ENCODE measurements around the gene SSTR4.

The SSTR4 gene

GRCh38 chr20:23068283-23068682 is 33.2 kb downstream of the SSTR4 start:
- no peak for DNase-seq

DNA sequence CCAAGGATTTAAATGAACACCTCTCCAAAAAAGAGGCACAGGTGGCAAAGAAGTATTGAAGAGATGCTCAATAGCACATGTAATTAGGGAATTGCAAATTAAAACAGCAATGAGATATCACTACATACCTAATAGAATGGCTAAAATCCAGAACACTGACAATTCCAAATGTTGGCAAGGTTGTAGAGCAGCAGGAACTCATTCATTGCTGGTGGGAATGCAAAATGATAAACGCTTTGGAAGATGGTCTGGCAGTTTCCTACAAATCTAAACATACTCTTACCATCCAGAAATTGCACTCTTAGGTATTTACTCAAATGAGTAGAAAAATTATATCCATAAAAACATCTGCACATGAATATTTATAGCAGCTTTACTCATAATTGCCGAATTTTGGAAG is 34.0 kb downstream of the SSTR4 start:
- DNase-seq: no peak

- DNase-seq: no peak
These were observed 36.3 kb downstream of the SSTR4 start for GRCh38 chr20:23071398-23071797.

DNA sequence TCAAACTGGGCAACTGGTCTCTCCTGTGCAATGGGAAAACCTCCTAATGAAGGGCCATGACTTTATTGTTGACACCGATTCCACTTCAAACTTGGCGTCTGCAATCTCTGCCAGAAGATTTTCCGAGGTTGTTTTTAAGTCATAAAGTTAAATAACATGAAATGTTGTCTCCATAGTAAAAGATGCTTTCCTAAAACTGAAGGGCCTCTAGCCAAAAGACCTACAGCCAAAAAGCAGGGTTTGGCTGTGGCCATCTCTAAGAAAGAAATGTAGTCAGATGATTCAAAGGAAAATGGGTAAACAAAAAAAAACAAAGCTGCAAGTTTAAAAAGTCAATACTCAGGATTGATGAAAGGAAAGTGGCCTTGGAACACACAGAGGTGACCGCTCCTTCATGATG is 36.9 kb downstream of the SSTR4 start:
- DNase-seq: no peak

DNA sequence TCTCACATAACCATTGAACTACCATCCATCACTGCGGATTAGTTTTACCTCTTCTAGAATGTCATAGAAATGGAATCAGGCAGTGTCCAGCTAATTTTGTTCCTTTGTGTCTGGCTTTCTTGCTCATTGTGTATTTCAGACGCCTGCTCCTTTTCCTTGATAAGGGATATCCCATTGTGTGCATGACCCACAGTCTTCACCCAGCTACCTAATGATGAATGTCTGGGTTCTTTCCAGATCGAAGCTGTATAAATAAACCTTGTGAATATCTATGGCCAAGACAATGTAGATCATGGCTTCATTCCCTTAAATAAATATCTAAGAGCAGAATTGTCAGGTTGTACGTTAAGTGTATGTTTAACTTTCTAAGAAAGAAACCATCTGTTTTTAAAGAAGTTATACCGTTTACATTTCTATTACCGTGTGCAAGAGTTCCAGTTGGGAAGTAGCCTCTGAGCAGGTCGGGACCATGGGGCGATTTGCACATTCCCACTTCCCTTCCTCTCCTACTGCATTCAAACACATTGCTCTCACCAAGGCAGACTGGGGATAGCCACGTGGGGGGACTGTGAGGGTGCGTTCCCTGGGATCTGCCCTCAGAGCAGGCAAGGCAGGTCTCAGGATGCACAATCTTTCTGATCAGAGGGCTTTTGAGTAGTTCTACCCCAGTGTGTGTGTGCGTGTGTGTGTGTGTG is 37.9 kb downstream of the SSTR4 start:
- no peak for DNase-seq

DNA sequence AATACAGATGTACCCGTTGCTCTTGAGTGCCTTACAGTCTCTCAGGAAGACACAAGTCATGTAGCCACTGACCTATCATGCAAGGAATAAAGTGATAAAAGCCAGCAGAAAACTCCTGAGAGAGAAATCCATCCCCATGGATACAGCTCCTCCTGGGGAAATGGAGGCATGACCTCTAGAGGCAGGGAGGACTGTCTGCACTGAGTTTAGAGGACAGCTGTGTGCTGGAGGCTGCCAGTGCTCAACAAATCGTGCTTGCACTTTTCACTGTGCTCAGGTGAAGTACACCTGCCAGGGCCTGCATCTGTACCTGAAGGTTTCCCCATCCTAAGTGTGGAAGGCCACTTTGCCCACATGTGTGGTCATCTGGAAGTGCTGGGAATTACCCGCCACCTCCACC is 38.9 kb downstream of the SSTR4 start:
- DNase-seq: no peak

DNA sequence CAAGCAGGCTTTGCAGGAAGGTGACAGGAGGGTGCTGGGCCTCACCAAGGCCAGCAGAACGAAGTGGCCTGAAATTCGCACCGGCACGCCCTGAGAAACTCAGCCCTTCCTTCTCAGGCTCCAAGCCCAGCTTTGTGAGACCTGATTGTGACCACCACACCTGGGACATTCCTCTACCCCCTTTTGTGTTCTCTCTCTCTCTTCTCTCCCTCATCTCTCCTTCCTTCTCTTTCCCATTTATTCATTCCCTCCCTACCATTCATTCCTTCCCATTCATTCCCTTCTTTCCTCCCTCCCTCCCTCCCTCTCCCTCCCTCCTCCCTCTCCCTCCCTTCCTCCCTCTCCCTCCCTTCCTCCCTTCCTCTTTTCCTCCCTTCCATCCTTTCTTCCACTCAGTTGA is 42.2 kb downstream of the SSTR4 start:
- no peak for DNase-seq

- no peak for DNase-seq
These were observed 43.4 kb downstream of the SSTR4 start for GRCh38 chr20:23078351-23079015.

DNA sequence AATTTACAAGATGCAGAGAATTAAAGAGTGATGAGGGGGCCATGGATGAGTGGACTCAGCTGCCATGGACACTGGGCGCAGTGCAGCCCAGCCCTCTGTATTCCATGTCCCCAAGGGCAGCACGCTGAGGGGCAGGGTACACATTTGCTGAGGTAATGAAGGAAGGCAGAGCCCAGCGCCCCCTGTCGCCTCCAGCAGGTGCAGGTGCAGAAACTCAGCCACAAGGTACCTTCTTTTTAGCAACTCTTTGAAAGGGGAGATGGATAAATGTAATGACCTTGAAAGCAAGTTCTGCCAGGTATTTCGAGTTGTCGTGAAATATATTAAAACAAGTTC is 43.9 kb downstream of the SSTR4 start:
- no peak for DNase-seq

- no peak for DNase-seq
These were observed 44.8 kb downstream of the SSTR4 start for GRCh38 chr20:23079926-23080325.

- DNase-seq: no peak
These were observed 45.4 kb downstream of the SSTR4 start for GRCh38 chr20:23080521-23080920.

DNA sequence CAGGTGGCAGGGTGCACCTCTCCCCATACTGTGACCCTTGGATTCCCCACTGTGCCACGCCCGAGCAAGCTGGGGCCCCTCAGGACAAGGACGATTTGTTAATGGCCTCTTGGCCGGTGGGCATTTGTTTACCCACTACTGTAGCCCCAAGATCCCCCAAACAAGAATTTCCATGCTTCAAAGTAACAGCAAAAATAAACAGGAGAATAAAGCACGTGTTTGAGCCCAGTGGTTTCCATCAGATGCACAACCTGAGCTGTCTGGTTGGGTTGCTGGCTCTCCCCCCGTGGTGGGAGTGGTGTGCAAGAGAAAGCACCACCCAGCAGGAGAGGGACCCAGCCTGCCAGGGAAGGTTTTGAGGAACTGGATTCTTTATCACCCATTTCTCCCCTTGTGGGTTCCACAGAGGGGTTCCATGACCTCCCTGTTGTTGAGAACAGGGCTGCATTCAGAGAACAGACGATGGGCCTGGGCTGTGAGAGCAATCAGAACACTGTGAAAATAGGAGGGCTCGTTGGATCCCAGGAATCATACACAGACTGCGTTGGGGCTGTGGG is 46.2 kb downstream of the SSTR4 start:
- DNase-seq: no peak

DNA sequence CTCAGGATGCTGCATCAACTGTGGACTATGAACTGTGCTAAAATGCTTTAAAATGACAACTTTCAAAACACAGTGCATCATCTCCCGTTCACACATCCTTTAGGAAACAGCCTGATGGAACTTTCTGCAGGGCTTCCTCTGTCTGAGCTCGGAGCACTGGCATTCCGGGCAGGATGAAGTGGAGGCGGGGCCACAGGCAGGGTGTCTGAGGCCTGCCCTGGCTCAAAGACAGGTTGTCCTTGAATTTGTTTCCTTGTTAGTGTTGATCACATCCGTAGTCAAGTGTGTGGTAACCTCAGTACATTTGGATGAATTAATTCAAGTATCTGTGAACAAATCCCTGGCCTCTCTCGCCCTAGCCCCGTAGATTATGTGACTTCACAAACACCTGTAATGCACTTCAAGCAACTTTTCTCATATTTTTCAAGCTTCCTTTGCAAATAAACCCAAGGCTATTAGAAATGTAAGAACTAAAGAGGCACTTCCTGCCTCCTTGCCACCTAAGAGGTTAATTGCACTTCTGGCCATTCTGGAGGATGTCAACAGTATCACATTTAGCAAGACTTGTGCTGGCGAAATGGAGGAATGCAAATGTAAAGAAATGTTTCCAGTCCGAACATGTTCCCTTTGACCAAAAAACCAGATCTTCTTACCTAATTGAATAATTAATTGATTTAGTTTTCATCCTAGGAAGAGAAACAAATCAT is 47.9 kb downstream of the SSTR4 start:
- DNase-seq: no peak

DNA sequence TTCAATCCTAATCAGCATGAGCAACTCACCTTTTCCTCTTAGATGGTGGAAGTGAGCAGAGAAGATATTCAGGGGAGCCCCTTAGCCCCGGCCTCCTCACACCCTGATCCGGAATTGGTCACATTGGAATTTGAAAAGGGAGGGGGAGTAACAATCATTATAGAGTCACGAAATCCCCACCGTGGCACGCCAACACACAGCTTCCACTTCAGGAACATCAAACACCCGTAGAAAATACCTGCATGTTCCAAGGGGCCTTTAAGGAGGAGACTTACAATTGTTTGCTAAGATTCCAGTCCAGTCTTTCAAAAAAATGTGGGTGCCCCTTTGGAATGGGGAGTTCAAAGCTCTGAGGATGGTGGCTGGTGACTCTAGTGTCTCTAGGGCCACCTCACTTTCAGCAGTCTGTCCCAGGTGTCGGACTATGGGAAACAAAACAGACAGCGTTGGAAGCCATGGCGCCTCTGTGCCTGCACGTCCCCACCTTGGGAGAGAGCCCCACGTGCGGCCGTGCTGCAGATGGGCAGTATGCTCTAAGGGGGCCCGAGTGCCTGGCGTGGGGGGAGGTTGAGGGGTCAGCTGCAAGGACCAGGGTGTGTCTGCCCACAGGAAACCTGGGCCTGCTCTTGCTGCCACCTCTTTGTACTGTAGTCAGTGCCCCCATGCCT is 48.6 kb downstream of the SSTR4 start:
- DNase-seq: no peak

DNA sequence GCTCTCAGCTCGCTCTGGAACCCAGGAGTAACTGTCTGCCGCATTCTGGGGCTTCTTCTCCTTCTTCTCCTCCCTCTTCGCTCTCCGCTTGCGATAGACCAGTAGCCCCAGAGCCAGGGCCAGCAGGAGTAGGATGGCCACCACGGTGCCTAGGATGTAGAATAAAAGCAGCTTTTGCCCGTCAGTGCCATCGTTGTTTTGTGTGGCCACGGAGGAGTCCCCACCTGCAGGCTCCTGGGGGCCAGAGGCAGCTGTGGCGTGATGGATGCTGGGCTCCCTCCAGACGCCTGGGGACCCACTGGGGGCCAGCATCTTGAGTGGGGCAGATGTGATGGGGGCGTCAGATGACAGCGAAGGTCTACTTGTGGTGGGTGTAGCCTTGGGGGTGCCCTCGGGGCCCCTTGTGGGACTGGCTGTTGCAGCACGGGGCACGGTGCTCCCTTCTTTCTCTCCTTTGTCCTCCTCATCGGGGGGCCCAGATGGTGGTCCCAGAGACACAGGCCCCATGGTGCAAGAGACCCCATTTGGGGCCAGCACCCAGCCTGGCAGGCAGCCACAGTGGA is 49.3 kb downstream of the SSTR4 start:
- no peak for DNase-seq

DNA sequence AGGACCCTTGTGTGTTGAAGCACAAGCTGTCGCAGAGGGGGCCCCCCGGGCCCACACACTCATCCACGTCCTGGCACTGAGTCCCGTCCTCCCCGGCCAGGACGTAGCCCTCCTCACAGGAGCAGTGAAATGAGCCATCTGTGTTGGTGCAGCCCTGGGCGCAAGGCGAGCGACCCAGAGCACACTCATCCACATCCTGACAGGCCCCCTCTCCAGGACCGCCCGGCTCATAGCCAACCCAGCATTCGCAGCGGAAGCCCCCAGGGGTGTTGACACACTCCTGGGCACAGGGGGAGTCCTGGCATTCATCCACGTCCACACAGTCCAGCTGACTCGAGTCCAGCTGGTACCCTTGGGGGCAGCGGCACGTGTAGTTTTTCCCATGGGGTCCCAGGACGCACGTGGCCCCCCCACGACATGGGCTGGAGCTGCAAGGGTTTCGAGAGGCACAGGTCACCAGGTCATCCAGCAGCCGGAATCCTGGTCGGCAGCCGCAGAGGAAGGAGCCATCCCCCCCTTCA is 49.8 kb downstream of the SSTR4 start:
- DNase-seq: no peak

DNA sequence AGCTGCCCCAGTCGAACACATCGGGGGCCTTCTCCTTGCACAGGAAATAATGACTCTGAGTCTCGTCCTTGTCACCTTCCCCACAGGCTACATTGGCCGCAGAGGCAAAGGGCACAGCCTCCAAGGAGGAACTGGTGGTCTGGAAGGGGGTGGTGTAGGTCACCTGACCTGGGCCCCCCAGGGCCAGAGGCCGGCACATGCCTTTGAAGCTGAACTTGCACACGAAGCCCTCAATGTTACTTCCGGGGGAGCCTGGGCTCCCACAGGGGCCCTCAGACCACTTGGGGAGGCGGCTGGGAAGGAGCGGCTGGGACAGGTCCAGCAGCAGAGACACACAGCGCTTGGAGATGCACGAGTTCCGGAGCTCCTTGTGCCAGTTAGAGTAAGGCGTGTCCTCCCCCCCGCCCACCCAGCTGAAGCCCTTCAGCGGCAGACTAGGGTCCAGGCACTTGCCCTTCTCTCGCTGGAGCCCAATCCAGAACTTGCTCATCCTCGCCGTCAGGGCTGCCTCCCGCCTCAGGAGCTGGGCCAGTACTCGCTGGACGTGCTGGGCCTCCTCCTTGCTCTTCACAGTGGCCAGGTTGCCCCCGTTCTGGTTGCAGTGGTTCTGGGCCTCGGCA is 50.4 kb downstream of the SSTR4 start:
- no peak for DNase-seq

DNA sequence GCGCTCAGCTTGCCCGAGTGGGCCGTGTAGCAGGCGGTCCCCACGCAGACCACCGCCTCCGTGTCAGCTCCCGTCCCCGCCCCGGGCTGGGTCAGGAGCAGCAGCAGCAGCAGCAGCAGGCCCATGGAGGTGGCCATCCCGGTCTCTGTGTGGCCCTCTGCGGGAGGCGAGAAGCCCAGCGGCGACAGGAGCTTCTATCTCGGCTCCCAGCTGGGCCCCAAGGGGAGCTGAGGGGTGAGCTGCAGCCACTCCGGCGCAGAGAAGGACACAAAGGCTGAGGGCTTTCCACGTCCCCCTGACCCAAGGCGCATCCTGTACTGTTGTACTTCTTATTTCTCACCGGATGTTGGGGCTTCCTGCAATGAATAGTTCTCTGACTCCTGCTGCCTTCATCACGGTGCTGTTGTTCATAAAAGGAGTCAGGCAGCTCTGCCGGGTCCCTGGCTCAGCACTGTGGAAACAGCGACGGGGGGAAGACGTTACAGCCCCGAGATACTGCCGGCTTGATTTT is 51.0 kb downstream of the SSTR4 start, which contains the start of gene CD93:
TSS of gene CD93 (minus strand) at position 269 of the 511 bp plus-strand sequence. CDS start at position 137, 132 bp downstream.
- DNase-seq: no peak

DNA sequence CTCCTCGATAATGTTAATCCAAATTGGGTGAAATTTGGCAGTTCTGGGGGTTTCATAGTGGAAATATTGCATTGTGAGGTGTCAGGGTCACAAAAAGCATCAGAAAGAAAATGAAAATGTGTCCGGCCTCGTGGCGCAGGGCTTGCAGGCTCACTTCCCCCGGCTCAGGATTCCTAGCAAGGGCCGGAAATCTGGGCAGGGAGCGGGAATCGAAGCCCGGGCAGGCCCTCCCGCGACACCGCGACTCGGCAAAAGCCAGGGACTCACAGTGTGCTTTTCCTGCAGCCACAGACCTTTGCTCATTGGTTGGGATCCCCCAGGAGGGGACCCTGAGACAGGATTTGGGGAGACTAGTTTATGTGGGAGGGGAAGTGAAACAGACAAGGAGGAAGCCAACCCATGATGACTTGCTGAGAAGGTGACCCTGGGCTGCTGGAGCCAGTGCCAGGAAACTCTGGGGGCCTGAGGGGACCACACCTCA is 51.9 kb downstream of the SSTR4 start:
- no peak for DNase-seq

DNA sequence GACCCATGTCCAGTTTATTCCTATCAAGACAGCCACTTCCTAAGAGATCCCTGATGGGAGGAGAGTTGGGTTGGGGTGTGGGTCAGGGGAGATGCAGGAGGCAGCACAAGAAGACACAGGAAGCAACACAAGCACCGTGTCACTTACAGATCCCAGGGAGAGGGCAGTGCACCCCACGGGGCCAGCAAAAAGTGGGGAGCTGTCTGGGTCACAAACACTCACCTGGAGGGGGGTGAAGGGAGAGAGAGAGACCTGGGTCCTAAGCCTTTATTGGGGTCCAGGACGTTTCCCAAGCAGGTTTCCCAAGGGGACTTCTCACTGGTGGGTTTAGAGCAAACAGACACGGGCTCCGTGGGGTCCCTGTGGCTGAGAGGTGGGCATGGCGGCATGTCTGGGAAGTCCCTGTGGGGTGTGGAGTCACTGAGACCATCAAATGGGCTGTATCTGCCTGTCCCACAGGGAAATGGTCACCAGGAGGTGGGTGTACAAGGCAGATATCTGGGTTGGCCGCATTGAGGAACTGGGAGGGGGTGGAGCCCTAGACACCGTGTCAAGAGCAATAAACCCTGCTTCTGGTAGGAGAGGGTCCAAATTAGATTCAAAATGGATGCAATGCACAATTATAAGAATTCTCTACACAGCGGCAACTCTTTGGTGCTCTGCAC is 52.6 kb downstream of the SSTR4 start:
- no peak for DNase-seq

Measured in activated CD4-positive, alpha-beta T cell treated with anti-CD3 and anti-CD28 coated beads for 4 hours (primary cell).